Mucosa of descending colon (tissue), 3 donors: ENCODE measurements around the gene MIPOL1. TPM values are rescaled to one million over a fixed set of nuclear protein-coding genes. Genes with fewer than 3 reads are reported as not detected.
A peak's percentile ranks its signal among the peaks of the same experiment; 100 is the strongest.

Experiments
- ATAC-seq: fragments of 200-7000 bp; cut with Tn5 transposase; one replicate; pipeline ENCODE4 v1.9.1; 2020; ENCODE audit warnings: mild to moderate bottlenecking, moderate library complexity
- DNase-seq, 3 donors: peaks; one replicate each; pipeline ENCODE4 v3.0.0-alpha.2; 2020
- H3K36me3 ChIP-seq: fragments of 200-600 bp; one replicate; pipeline ENCODE4 v1.8.0; 2021; ENCODE audit warnings: low read depth, mild to moderate bottlenecking
- H3K4me1 ChIP-seq: fragments of 200-600 bp; one replicate; pipeline ENCODE4 v1.8.0; 2021; ENCODE audit warnings: low read depth, mild to moderate bottlenecking
- H3K4me3 ChIP-seq: fragments of 200-600 bp; one replicate; pipeline ENCODE4 v1.8.0; 2021; ENCODE audit warnings: mild to moderate bottlenecking
- H3K9me3 ChIP-seq: fragments of 200-600 bp; one replicate; pipeline ENCODE4 v1.8.0; 2021; ENCODE audit warnings: mild to moderate bottlenecking
- intact Hi-C, 2 donors: fragments of 100-400 bp; cut with DNase I in 1 of 2; cut with micrococcal nuclease in 1 of 2; formaldehyde crosslinking; loops; one replicate each; pipeline versions ENCODE4 v1.11.0 to v1.11.1; 2022; cut with DNase I, micrococcal nuclease
- total RNA-seq, 3 donors: library from RNA; stranded (reverse); fragmentation: NEBNext Ultra II Directional in 2 of 3; extraction: Animal tissue kit (Norgen Biotek cat#: 25700) in 2 of 3; gene quantifications; one replicate each; pipeline versions ENCODE4 v1.2.1 to v1.2.4, GENCODE V29; 2021 to 2023
- TF ChIP-seq, protein P1 (sequence below): fragments of 200-600 bp; IDR thresholded peaks from one replicate; pipeline ENCODE4 v1.8.0; 2022; ENCODE audit warnings: antibody characterized with exemption, mild to moderate bottlenecking
- donor health status: DM: no; HTN: no; CAD: no; lungs with moderate emphysema.
- donor health status: DM: no; HTN: no; CAD: no.
- donor health status: DM: no; HTN: yes; CAD: no.

MIPOL1 gene
- total RNA-seq, 3 donors from 2014 or later: 5.5 to 12.0 (median 11.7) TPM

DNA sequence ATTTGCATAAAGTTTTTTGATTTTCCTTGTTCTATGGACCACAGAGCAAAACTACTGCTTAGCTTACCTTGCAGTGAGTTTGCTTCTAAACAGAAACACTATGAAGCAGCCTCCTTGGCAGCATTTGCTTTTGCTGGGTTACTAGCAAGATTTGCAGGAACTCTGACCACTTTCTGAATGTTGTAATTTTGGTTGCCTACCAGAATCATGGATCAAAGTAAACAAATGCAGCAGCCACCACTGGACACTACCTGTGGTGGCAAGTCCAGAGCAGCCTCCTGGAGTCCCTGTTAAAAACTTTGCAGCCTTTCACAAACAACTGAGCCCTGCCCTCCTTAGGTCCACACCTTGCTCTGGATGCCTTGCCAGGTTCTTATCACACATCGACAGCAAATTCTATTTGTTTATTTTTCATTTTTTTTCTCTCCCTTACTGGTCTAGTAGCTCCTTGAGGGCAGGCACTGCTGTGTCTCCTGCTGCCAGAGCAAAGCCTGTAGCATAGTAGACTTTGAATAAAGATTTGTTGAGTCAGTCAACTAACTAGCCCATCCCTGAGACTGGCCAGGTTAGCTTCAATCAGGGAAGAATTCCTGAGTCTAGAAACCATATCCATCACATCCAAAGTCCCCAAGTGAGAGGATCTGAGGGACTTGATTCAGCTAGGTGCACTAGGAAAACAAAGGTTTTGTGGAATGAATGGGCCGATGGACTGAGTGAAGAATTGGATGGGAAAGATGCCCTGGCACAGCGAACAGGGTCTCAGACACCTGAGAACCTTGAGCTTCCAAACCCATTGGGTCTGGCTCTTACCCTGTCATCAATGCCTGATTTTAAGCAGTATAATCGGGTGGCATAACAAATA is 403.4 kb downstream of the MIPOL1 start:
- no peaks in the 10 kb centered on the region for H3K9me3 ChIP-seq
- no peak overlapping the region for H3K4me3 ChIP-seq
- ATAC-seq (peak; percentile 3), DNase-seq (peak in 1 of 3 donors; percentile 57)
- TF ChIP-seq, protein P1, sequence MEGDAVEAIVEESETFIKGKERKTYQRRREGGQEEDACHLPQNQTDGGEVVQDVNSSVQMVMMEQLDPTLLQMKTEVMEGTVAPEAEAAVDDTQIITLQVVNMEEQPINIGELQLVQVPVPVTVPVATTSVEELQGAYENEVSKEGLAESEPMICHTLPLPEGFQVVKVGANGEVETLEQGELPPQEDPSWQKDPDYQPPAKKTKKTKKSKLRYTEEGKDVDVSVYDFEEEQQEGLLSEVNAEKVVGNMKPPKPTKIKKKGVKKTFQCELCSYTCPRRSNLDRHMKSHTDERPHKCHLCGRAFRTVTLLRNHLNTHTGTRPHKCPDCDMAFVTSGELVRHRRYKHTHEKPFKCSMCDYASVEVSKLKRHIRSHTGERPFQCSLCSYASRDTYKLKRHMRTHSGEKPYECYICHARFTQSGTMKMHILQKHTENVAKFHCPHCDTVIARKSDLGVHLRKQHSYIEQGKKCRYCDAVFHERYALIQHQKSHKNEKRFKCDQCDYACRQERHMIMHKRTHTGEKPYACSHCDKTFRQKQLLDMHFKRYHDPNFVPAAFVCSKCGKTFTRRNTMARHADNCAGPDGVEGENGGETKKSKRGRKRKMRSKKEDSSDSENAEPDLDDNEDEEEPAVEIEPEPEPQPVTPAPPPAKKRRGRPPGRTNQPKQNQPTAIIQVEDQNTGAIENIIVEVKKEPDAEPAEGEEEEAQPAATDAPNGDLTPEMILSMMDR: no peak
- peaks cover 5% of the 10 kb centered on the region for H3K4me1 ChIP-seq
- intact Hi-C loops: no loop called here
- H3K36me3 ChIP-seq: no peaks in the 10 kb centered on the region

DNA sequence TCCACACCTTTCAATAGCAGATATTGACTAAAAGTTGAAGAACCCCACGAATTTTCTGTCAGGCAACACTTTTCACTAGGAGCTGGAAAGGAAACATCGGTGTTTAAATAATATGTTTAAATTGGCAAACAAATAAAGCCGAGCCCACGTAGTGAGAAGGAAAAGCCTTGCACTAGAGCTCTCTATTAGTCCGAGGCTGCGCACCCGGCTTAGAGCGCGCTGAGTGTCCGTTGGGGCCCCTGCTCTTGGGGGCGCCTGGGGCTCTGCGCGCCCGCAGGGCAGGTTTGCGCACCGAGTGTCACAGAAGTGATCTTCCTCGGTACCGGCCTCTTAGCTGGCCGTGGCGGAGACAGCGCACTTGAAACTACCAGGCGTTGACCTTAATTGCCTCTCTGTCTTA is 404.1 kb downstream of the MIPOL1 start:
- Histone ChIP-seq H3K4me1 (peaks cover 5% of the 10 kb centered on the region), H3K9me3 (no peaks in the 10 kb centered on the region), H3K4me3 (no peak overlapping the region), H3K36me3 (no peaks in the 10 kb centered on the region)
- no peak for ATAC-seq
- intact Hi-C loops: no loop called here
- DNase-seq: no peak
- TF ChIP-seq, protein P1: no peak

Other genes with a start within 250 kb of the MIPOL1 start
- 1 to 10 TPM in 1 of 3 donors, under 1 TPM in 2; 0.31 to 1.4 (median 0.61) TPM for gene SLC25A21, start 25.3 kb upstream of the MIPOL1 start, total RNA-seq